Right ventricle myocardium superior (tissue), 1 donor: Measurements from ENCODE around the gene ASAP2. TPM values are rescaled to one million over a fixed set of nuclear protein-coding genes. Genes with fewer than 3 reads are reported as not detected.
A peak's percentile ranks its signal among the peaks of the same experiment; 100 is the strongest.
"Not testable (repeated sequence)": the region's sequence is repeated elsewhere in the genome, so short reads cannot be mapped to it uniquely, and the experiment has no call there.

Experiments
- ATAC-seq: fragments of 200-7000 bp; cut with Tn5 transposase; one replicate; pipeline ENCODE4 v1.9.1; 2020; ENCODE audit warnings: mild to moderate bottlenecking; ENCODE audit not compliant: poor library complexity
- DNase-seq: peaks from one replicate; pipeline ENCODE4 v3.0.0-alpha.2; 2020
- intact Hi-C: fragments of 100-400 bp; cut with DNase I; formaldehyde crosslinking; loops from one replicate; pipeline ENCODE4 v1.11.2; 2022
- total RNA-seq: library from RNA; stranded (reverse); fragmentation: NEBNext Ultra II Directional; extraction: Animal tissue kit (Norgen Biotek cat#: 25700); gene quantifications from one replicate; pipeline ENCODE4 v1.2.1, GENCODE V29; 2021
- donor health status: DM: no; HTN: yes; CAD: no; lungs with severe emphysema.

ASAP2 gene
- total RNA-seq, 1 donor from 2014 or later = 10.7 TPM

- intact Hi-C loops = loop anchor here (5.0 to 10.0 kb wide), 2 partner anchors 125 to 218 kb away; partner anchors contain the start of genes CPSF3 and ITGB1BP1
- peak; percentile 54 for DNase-seq
- ATAC-seq = peak; percentile 22
Observed at GRCh38 chr2:9206991-9207640, 504 bp downstream of the ASAP2 start.

GRCh38 chr2:9207641-9208311 lies 1.2 kb downstream of the ASAP2 start:
- intact Hi-C loops = loop anchor here (5.0 to 10.0 kb wide), 2 partner anchors 125 to 217 kb away; partner anchors contain the start of genes CPSF3 and ITGB1BP1
- ATAC-seq (no peak), DNase-seq (no peak)

- DNase-seq (no peak), ATAC-seq (no peak)
- intact Hi-C loops = loop anchor here (5.0 to 10.0 kb wide), 2 partner anchors 123 to 216 kb away; partner anchors contain the start of genes CPSF3 and ITGB1BP1
Observed at GRCh38 chr2:9208875-9209274, 2.3 kb downstream of the ASAP2 start.

GRCh38 chr2:9210030-9210429 lies 3.4 kb downstream of the ASAP2 start:
- intact Hi-C loops = no loop called here
- no peak for DNase-seq
- no peak for ATAC-seq

GRCh38 chr2:9211496-9211895 lies 4.9 kb downstream of the ASAP2 start:
- DNase-seq (peak; percentile 66), ATAC-seq (peak; percentile 59)
- intact Hi-C loops = no loop called here

- ATAC-seq (peak; percentile 3), DNase-seq (no peak)
- intact Hi-C loops = no loop called here
Observed at GRCh38 chr2:9212010-9212635, 5.5 kb downstream of the ASAP2 start.

- ATAC-seq (peak; percentile 33), DNase-seq (no peak)
- intact Hi-C loops = no loop called here
Observed at GRCh38 chr2:9212661-9213411, 6.2 kb downstream of the ASAP2 start.

- intact Hi-C loops = no loop called here
- DNase-seq (no peak), ATAC-seq (no peak)
Observed at GRCh38 chr2:9213477-9214051, 7.0 kb downstream of the ASAP2 start.

GRCh38 chr2:9214873-9215272 lies 8.3 kb downstream of the ASAP2 start:
- intact Hi-C loops = no loop called here
- DNase-seq (no peak), ATAC-seq (no peak)

GRCh38 chr2:9215680-9216079 lies 9.1 kb downstream of the ASAP2 start:
- intact Hi-C loops = no loop called here
- DNase-seq (no peak), ATAC-seq (no peak)

- ATAC-seq, intact Hi-C loops, DNase-seq: not testable (repeated sequence)
Observed at GRCh38 chr2:9216143-9216542, 9.5 kb downstream of the ASAP2 start.

- intact Hi-C loops = no loop called here
- no peak for DNase-seq
- ATAC-seq = no peak
Observed at GRCh38 chr2:9217838-9218770, 11.5 kb downstream of the ASAP2 start.

GRCh38 chr2:9219027-9219445 lies 12.4 kb downstream of the ASAP2 start:
- ATAC-seq (no peak), DNase-seq (no peak)
- intact Hi-C loops = no loop called here

GRCh38 chr2:9220201-9220600 lies 13.6 kb downstream of the ASAP2 start:
- DNase-seq (no peak), ATAC-seq (no peak)
- intact Hi-C loops = no loop called here

GRCh38 chr2:9221223-9221622 lies 14.6 kb downstream of the ASAP2 start:
- DNase-seq (no peak), ATAC-seq (peak; percentile 64)
- intact Hi-C loops = no loop called here

- DNase-seq (no peak), ATAC-seq (peak; percentile 71)
- intact Hi-C loops = no loop called here
Observed at GRCh38 chr2:9222239-9222892, 15.8 kb downstream of the ASAP2 start.

GRCh38 chr2:9222893-9223287 lies 16.3 kb downstream of the ASAP2 start:
- no peak for DNase-seq
- intact Hi-C loops = no loop called here
- ATAC-seq = no peak
